HG03280 (cell line): ENCODE results near the gene HBB.

Source experiments
- ATAC-seq: cut with Tn5 transposase; IDR thresholded peaks from one replicate; pipeline ENCODE4 v1.9.1; 2021; ENCODE audit warnings: mild to moderate bottlenecking, moderate library complexity; ENCODE audit not compliant: unreplicated experiment

Gene HBB

DNA sequence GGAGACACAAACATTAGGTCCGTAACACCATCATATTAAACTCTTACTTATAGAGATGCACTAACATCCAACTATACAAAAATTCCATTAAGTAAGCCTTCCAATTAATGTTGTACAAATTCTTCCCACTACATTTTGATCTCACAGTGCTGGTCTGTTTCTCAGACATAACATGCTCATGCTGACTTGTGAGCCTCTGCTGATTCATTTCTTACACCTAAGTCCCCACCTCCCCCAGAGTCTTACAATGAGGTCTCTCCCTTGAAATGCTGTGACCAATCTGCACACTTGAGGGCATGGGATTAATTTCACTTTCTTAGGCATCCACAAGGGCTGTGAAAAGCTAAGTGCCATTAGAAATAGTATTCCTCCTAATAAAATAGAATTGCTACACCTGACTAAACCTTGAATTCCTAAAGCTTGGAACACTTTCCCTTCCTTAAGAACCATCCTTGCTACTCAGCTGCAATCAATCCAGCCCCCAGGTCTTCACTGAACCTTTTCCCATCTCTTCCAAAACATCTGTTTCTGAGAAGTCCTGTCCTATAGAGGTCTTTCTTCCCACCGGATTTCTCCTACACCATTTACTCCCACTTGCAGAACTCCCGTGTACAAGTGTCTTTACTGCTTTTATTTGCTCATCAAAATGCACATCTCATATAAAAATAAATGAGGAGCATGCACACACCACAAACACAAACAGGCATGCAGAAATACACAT lies 20.8 kb upstream of the HBB start:
- no peak for ATAC-seq

DNA sequence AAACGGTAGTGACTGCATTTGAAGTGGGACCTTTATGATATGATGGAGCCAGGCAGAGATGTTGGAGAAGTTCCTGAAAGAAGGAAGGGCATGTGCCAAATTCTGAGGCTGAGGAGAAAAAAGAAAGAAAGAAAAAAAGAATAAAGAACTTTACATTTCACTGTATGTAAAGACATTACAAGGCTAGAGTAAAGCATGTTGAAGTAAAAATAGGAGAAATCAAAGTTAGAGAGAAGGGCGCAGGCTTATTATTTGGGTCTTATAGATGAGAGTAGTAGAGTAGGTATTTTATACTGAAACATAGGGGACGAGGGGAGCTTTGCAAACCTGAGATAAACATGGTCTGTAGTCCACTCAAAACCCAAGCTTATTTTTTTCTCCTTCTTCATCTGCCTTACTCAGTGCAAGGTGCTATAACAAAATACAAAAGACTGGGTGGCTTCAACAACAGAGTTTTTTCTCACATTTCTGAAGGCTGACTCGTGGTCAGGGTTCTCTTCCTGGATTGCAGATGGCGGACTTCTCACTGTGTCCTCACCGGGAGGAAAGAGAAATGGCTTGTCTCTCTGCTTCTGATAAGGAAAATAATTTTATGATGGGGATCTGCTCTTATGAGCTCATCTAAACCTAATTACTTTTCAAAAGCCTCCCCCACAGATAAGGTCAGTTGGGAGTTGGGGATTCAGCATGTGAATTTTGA lies 20.1 kb upstream of the HBB start:
- ATAC-seq = no peak

DNA sequence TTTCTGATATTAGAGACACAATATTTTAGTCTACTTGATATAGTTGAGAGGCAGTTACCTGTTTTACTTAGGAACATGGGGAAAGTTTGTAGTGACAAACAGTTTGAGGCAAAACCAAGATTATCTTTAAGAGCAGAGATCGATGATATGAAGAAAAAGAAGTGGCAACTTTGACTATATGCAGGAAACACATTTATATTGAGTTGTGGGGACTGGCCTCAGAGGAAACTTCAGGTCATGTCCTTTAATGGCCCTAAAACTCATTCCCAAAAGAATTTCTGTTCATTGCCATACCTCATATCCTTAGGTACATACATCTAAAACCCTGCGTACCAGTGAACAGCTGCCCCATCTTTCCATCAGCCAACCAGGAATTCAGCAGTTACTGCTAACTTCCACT lies 18.3 kb upstream of the HBB start:
- ATAC-seq = no peak

DNA sequence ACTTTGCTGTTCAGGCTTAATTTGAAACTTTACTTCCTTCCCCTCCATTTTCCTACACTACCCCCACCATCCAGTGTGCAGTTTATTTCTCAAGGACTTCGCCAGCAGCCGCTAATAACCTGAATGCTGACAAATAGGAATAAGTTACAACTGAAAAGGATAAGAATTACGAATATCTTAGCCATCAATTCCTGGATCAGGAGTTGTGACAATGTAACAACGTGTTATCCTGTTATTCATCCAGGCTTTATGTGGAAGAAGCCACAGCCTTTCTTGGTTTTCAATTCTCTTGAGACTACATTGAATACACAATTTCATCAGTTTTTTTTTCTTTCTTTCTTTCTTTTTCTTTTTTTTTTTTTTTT lies 16.9 kb upstream of the HBB start:
- no peak for ATAC-seq

DNA sequence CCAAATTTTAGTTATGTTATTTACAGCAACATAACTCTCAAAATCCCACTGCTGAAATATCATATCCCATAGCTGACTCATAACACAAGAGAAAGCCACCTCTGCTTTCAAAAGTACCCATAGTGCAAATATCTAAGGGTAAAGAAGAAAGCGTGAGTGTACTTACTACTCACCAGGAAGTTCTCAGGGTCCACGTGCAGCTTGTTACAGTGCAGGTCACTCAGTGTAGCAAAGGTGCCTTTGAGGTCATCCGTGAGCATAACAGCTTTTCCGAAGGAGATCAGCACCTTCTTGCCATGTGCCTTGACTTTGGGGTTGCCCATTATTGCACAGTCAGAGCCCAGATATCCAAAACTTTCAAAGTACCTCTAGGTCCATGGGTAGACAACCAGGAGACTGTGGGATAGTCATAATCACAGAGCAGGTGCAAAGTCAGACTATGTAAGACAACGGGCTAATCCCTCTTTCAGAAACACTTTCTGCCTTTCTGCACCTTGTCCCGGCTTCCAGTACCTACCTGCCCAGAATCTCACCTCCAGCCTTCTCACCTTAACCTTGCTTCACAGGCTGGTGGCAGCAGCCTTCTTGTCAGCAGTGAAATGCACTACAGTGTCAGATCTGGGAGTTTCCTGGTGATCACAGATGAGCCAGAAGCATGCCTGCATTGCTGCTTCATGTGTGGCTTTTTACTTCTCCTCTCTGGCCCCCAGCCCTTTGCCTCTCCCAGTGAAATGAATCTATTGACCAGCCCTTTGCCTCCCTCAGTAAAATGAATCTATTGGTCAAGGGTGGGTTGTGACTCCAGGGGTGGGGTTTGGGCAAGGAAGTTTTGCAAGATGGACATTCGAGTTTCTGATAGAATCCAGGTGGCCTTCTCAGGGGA lies 16.3 kb upstream of the HBB start:
- no peak for ATAC-seq

GRCh38 chr11:5242208-5242607 lies 15.3 kb upstream of the HBB start:
- ATAC-seq = no peak

DNA sequence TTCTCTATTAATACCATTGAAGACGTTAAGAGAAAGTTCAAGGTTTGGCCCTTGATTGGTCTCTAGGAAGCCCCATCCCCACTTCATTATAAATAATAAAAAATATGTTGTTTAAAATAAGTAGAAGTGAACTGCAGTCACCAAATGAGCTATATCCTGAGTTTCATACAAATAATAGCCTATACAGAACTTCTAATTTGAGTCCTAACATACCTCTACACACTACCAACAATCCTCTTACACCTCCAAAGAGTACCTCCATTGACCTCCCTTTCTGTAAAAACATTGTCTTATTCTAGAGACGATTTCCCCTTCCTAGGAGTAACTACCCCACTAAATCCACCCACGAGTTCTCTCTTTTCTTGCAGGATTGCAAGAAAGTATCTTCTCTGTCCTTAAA lies 14.6 kb upstream of the HBB start:
- no peak for ATAC-seq

GRCh38 chr11:5240458-5240857 lies 13.6 kb upstream of the HBB start:
- ATAC-seq = no peak

- no peak for ATAC-seq
Measured at GRCh38 chr11:5240056-5240455, 13.2 kb upstream of the HBB start.

DNA sequence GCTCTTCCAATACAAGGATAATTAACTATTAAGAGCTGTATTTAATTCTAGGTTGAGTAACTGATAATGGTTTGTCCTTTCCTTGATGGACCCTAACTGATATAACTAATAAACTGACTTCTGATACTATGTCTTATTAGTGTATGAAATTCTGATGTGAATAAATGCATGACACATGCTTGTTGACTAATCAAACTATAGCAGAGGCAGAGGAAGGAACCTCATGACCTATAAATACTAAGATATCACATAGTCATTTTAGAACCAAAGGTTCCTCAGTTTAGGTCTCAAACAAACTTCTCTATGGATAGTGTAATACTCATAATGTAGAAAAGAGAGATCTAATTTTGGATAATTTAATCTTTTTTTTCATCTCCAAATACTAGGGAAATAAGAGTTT lies 12.2 kb upstream of the HBB start:
- ATAC-seq = no peak

GRCh38 chr11:5238486-5238885 lies 11.6 kb upstream of the HBB start:
- ATAC-seq = no peak

GRCh38 chr11:5237420-5237819 lies 10.5 kb upstream of the HBB start:
- ATAC-seq = no peak

DNA sequence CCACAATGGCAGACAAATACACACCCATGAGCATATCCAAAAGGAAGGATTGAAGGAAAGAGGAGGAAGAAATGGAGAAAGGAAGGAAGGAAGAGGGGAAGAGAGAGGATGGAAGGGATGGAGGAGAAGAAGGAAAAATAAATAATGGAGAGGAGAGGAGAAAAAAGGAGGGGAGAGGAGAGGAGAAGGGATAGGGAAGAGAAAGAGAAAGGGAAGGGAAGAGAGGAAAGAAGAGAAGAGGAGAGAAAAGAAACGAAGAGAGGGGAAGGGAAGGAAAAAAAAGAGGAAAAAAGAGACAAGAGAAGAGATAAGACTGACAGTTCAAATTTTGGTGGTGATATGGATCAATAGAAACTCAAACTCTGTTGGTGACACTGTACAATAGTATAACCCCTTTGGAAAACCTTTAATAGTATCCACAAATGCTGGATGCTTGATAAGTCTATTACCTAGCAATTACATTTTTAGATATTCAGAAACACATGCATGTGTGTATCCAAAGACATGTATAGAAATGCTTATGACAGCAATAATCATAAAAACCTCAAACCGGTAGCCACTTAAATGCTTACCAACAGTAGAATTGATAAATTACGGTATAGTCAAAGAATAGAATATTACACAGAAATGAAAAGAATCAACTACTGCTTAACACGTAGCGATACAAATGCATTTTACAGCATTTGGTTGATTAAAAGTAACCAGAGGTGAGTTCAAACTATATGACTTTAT lies 8.7 kb upstream of the HBB start:
- ATAC-seq = no peak

GRCh38 chr11:5234381-5234834 lies 7.5 kb upstream of the HBB start, which contains the start of gene HBD:
Gene HBD (minus strand): TSS chr11:5234483. CDS start chr11:5234433, 50 bp downstream.
- peak; percentile 47 for ATAC-seq

DNA sequence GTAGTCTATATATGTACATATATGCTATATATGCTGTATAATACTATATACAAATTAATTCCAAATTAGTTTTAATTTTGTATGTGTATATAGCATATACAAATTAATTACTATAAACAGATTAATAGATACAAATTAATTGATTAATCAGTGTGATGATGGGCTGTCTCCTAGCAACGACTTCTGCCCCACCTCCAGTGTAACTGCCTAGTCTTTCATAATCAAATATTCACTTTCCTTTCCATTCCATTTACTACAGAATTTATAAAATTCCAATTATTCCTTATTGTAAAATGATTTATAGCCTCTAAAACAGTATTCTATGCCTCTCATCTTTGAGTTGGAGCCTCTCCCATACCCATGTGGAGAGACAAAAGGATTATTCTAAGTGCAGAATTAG lies 6.4 kb upstream of the HBB start:
- ATAC-seq = no peak

GRCh38 chr11:5232821-5233220 lies 6.0 kb upstream of the HBB start:
- ATAC-seq = no peak

DNA sequence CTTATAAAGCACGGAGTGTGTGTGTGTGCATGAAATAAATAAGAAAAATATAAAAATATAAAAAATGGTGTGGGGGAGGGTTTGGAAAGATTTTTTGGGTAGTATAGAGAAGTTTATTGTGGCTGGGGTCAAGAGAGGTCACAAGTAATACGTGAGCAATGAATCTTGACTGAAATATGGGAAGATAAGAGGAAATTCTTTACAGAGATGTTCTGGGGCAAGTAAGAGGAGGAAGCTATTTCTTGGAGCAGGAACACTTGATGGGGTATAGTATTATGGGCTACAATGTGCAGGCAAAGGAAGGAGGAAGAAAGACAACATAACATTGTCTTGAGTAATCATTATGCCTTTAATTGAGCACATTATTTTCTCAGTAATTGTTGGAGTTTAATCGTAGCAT lies 5.3 kb upstream of the HBB start:
- no peak for ATAC-seq

DNA sequence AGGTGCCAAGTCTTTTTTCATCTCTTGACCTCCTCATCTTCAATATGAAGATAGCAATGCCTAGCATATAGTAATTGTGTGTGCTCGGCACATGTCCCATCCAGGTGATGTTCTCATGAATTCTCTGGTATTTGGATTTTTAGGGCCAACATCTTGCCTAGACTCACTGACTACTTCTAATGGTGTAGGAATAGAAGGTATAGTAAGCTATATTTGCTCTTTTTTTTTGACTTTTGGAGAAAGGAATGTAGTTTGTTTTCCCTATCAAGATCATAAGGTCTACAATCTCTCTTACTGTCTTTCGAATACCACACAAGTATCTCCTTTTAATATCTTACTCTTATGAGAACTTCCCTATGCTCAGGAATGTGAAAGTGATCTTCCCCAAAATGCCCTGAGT lies 4.2 kb upstream of the HBB start:
- ATAC-seq = no peak

DNA sequence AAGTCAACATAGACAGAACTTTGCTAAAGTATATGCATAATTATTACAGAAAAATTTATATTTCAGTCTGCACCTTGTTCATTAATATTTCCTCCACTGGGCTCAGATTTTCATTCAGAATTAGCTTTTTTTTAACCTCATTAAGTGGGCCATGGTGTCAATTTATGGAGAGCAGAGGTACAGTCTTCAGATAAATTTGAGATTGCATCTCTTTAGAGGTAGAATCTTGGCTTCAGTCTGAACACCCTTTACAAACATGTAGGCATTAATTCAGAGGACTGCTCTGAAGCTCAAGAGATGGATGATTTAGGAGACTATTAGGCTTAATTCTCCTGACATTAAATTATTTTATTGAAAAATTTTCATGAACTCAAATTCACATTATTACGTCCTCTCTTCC lies 3.4 kb upstream of the HBB start:
- ATAC-seq = no peak

DNA sequence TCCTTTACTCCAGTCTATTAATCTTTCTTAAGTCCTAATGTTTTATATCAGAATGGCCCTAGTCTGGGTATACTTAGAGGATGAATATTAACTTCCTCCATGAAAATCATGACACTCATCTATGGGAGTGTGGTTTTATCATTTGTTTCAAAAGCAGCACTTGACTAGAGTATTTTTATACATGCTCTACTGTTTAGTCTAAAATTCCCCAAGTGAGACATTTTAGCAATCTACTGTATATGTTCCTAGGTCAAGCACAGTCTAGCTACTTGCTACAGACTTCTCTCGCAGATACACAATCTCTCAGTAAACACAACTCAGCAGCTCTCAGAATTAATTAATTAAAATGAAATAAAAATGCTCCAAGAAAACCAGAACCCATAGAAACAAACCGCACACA lies 2.9 kb upstream of the HBB start:
- no peak for ATAC-seq

- ATAC-seq = no peak
Measured at GRCh38 chr11:5229356-5229755, 2.5 kb upstream of the HBB start.
